Measurements from ENCODE around the gene WFDC1.

Gene WFDC1

GRCh38 chr16:84373907-84374489, 79.3 kb downstream of the WFDC1 start:
- Histone ChIP-seq H3K9ac (ENCODE audit: low read depth, low read length) (no peak overlapping the region), H3K9me3 (ENCODE audit: control insufficient read depth, insufficient read depth, low read length) (no peaks in the 10 kb centered on the region), H3K27me3 (ENCODE audit: control insufficient read depth, insufficient read depth, low read length) (peaks cover 6% of the 10 kb centered on the region), H3K4me1 (ENCODE audit: control insufficient read depth, insufficient read depth, low read length) (peaks cover 9% of the 10 kb centered on the region), H3K4me3 (ENCODE audit: low read depth, low read length) (no peak overlapping the region), H3K36me3 (ENCODE audit: control insufficient read depth, insufficient read depth, low read length) (no peaks in the 10 kb centered on the region)

DNA sequence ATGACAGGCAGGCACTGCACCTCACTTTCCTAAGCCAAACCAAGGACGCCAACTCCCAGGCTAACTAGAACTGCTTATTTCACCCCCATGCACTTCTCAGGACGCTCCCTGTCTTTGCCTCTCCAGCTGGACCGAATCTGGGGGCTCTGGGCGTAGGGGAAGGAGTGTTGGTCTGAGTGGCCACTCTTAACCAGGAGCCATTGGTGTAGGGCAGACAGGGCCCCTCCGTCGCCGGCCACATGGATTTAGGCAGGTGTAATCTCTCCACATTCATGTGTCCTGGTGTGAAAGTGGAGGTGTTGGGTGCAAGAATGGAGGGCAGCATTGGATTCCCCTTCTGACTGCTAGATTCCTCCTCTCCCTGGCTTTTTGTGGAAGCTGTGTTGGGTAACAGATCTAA, 83.4 kb downstream of the WFDC1 start:
- Histone ChIP-seq H3K9ac (ENCODE audit: low read depth, low read length) (no peak overlapping the region), H3K36me3 (ENCODE audit: control insufficient read depth, insufficient read depth, low read length) (no peaks in the 10 kb centered on the region), H3K4me1 (ENCODE audit: control insufficient read depth, insufficient read depth, low read length) (peaks cover 17% of the 10 kb centered on the region), H3K9me3 (ENCODE audit: control insufficient read depth, insufficient read depth, low read length) (no peaks in the 10 kb centered on the region), H3K4me3 (ENCODE audit: low read depth, low read length) (no peak overlapping the region), H3K27me3 (ENCODE audit: control insufficient read depth, insufficient read depth, low read length) (no peaks in the 10 kb centered on the region)

DNA sequence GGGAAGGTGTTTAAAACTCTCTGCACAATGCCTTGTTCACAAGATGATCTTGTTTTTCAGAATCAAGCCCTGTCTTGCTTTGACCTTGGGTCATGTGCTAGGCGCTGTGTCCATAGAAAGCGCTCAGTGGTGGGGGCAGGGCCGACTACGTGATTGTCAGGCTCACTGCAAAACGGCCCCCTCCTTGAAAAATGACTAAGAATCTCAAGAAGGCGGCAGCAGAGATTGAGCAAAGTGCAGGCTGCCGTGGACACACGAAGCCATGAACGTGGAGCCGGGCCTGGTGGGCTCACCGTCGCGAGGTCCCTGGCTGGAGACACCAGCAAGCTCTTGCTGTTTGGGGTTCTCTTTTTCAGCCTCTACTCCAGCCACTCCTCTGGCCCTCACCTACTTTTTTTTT, 83.9 kb downstream of the WFDC1 start:
- Histone ChIP-seq H3K9ac (ENCODE audit: low read depth, low read length) (no peak overlapping the region), H3K27me3 (ENCODE audit: control insufficient read depth, insufficient read depth, low read length) (no peaks in the 10 kb centered on the region), H3K9me3 (ENCODE audit: control insufficient read depth, insufficient read depth, low read length) (no peaks in the 10 kb centered on the region), H3K4me3 (ENCODE audit: low read depth, low read length) (no peak overlapping the region), H3K4me1 (ENCODE audit: control insufficient read depth, insufficient read depth, low read length) (peaks cover 17% of the 10 kb centered on the region), H3K36me3 (ENCODE audit: control insufficient read depth, insufficient read depth, low read length) (no peaks in the 10 kb centered on the region)

GRCh38 chr16:84379008-84379708, 84.5 kb downstream of the WFDC1 start:
- H3K36me3 ChIP-seq (ENCODE audit: control insufficient read depth, insufficient read depth, low read length) = no peaks in the 10 kb centered on the region

More at GRCh38 chr16:84379008-84379708, 84.5 kb downstream of the WFDC1 start:
- H3K9me3 ChIP-seq (ENCODE audit: control insufficient read depth, insufficient read depth, low read length) = no peaks in the 10 kb centered on the region
- H3K27me3 ChIP-seq (ENCODE audit: control insufficient read depth, insufficient read depth, low read length) = no peaks in the 10 kb centered on the region
- no peak overlapping the region for H3K9ac ChIP-seq (ENCODE audit: low read depth, low read length)
- peaks cover 17% of the 10 kb centered on the region for H3K4me1 ChIP-seq (ENCODE audit: control insufficient read depth, insufficient read depth, low read length)
- no peak overlapping the region for H3K4me3 ChIP-seq (ENCODE audit: low read depth, low read length)

Measured in iPS-15b (cell line).